Prostate gland (tissue), 2 donors: ENCODE results near the gene ADAMTS14.

ENCODE experiments used
- CTCF ChIP-seq, 4 experiments: fragments of 200-600 bp in 2 of 4; fragments of 450-650 bp in 2 of 4; sonication (generic) in 2 of 4; IDR thresholded peaks; 1 replicate in 3 of 4; 2 replicates in 1 of 4; pipeline ENCODE4 v1.5.1; 2016 to 2019; ENCODE audit warnings: antibody characterized with exemption in 4 of 4, mild to moderate bottlenecking in 2 of 4, moderate library complexity in 2 of 4
- POLR2A ChIP-seq: fragments of 450-650 bp; IDR thresholded peaks from one replicate; pipeline ENCODE4 v1.6.1; 2016; ENCODE audit warnings: antibody characterized with exemption, mild to moderate bottlenecking
- POLR2AphosphoS5 ChIP-seq: sonication (generic); formaldehyde crosslinking; IDR thresholded peaks from one replicate; pipeline ENCODE4 v1.6.1; 2017; ENCODE audit warnings: antibody characterized with exemption

DNA sequence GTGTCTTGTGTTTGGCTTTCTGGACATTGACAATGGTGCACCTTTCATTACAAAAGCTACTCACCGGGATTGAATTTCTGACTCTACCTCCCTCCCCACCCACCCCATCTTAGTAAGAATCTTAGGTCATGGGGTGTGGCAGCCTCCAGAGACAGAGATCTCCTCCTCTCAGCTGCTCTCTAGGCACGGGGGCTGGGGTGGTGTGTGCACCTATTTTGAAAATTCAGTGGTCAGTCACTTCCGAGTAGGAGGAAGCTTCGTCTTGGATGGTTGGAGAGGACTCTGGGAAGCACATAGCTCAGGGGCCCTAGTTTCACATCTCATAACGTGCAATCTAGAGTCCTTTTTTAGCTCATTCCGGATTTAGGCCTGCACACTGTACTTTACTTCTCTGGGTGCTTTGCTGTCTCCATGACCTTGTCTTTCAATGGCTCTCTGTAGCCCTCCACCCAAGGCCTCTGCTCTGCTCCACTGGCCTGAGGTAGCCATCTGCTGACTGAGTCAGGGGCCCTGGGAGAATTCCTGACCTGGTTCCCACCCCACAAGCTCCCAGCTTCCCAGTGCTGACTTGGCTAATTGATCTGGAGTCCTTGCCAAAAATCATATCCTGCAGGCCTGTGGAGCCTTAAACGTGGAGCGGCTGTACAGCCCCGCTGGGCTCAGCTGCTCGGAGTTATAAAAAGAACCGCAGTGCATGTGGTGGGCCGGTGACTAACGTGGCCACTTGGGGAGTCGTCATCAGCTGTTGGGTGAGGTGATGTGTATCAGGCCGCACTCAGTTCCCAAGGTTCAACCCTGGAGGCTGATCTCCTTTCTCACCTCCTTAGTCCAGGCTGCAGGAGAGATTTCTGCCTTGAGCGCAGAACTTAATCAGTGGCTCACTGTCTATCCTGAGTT, 19.3 kb upstream of the ADAMTS14 start:
- TF ChIP-seq CTCF (IDR thresholded peaks at IDR 0.05) (no peak), POLR2AphosphoS5 (no peak), POLR2A (no peak)
